ENCODE data around the gene NBAS.
"Not testable (repeated sequence)": the region's sequence is repeated elsewhere in the genome, so short reads cannot be mapped to it uniquely, and the experiment has no call there.

The NBAS gene

DNA sequence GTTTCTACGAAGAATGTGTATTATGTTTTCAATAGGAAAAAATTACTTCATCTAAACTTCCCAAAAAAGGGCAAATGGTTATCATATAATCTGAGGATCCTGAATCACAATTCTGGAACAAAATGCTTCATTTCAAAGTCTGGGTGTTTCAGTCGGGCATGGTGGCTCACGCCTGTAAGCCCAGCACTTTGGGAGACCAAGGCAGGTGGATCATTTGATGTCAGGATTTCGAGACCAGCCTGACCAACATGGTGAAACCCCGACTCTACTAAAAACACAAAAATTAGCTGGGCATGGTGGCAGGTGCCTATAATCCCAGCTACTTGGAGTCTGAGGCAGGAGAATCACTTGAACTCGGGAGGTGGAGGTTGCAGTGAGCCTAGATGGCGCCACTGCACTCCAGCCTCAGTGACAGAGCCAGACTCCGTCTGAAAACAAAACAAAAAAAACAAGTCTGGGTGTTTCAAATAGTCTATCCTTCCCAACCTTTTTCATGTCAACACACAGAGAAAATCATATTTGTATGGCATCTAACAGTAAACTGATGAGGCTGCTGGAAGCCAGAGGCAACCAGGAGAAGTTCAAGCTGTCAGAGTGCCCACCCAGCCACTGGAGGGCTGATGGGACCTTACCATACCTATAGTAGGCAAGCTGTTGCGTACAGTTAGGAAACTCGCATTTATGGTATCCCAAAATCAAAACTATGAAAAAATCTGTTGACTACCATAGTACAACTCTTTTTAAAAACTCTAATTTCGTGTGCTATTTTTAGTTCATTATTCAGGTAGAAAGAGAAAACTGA, 14.6 kb downstream of the NBAS start:
- DNase-seq (ENCODE audit: low read depth) = no peak
- TF ChIP-seq, protein P1, sequence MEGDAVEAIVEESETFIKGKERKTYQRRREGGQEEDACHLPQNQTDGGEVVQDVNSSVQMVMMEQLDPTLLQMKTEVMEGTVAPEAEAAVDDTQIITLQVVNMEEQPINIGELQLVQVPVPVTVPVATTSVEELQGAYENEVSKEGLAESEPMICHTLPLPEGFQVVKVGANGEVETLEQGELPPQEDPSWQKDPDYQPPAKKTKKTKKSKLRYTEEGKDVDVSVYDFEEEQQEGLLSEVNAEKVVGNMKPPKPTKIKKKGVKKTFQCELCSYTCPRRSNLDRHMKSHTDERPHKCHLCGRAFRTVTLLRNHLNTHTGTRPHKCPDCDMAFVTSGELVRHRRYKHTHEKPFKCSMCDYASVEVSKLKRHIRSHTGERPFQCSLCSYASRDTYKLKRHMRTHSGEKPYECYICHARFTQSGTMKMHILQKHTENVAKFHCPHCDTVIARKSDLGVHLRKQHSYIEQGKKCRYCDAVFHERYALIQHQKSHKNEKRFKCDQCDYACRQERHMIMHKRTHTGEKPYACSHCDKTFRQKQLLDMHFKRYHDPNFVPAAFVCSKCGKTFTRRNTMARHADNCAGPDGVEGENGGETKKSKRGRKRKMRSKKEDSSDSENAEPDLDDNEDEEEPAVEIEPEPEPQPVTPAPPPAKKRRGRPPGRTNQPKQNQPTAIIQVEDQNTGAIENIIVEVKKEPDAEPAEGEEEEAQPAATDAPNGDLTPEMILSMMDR (IDR thresholded peaks at IDR 0.05; ENCODE audit: low read depth, low read length) = peak; percentile 29
- TF ChIP-seq, protein P2, sequence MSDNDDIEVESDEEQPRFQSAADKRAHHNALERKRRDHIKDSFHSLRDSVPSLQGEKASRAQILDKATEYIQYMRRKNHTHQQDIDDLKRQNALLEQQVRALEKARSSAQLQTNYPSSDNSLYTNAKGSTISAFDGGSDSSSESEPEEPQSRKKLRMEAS (IDR thresholded peaks at IDR 0.05; ENCODE audit: low read depth, low read length) = no peak
- no peak overlapping the region for H3K4me3 ChIP-seq (ENCODE audit: low read depth, low read length)

DNA sequence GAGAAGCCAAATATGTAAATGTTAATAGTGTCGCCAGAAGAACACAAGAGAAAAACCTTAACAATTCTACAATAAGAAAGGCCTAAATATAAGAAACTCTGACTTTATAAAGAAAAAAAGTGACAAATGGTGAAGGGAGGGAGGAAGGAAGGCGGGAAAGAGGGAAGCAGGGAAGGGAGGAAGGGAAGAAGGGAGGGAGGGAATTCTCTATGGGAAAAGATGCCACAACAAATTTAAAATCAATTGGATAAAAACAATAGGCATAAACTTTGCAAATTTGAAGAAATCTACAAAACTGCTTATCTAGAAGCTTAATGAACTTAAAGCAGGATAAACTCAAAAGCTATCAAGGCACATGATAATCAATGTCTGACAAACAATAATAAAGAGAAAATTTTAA, 16.9 kb downstream of the NBAS start:
- no peak overlapping the region for H3K4me3 ChIP-seq (ENCODE audit: low read depth, low read length)
- TF ChIP-seq MYC (IDR thresholded peaks at IDR 0.05; ENCODE audit: low read depth, low read length) = no peak
- TF ChIP-seq, protein P1 (IDR thresholded peaks at IDR 0.05; ENCODE audit: low read depth, low read length) = no peak
- TF ChIP-seq POLR2A (IDR thresholded peaks at IDR 0.05; ENCODE audit: extremely low read depth, insufficient read length) = no peak
- TF ChIP-seq, protein P2 (IDR thresholded peaks at IDR 0.05; ENCODE audit: low read depth, low read length) = no peak
- DNase-seq (ENCODE audit: low read depth) = no peak

DNA sequence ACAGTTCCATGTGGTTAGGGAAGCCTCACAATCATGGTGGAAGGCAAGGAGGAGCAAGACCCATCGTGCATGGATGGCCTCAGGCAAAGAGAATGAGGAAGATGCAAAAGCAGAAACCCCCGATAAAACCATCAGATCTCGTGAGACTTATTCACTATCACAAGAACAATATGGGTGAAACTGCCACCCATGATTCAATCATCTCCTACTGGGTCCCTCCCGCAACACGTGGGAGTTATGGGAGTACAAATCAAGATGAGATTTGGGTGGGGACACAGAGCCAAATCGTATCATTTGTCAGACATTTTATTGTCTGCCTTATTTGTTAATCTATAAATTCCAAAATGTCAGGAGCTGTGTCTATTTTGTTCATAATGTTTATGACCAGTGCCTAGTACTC, 17.6 kb downstream of the NBAS start:
- no peak for DNase-seq (ENCODE audit: low read depth)
- no peak overlapping the region for H3K4me3 ChIP-seq (ENCODE audit: low read depth, low read length)
- TF ChIP-seq, protein P1 (IDR thresholded peaks at IDR 0.05; ENCODE audit: low read depth, low read length) = no peak
- TF ChIP-seq MYC (IDR thresholded peaks at IDR 0.05; ENCODE audit: low read depth, low read length) (no peak), POLR2A (IDR thresholded peaks at IDR 0.05; ENCODE audit: extremely low read depth, insufficient read length) (no peak)
- TF ChIP-seq, protein P2 (IDR thresholded peaks at IDR 0.05; ENCODE audit: low read depth, low read length) = no peak

DNA sequence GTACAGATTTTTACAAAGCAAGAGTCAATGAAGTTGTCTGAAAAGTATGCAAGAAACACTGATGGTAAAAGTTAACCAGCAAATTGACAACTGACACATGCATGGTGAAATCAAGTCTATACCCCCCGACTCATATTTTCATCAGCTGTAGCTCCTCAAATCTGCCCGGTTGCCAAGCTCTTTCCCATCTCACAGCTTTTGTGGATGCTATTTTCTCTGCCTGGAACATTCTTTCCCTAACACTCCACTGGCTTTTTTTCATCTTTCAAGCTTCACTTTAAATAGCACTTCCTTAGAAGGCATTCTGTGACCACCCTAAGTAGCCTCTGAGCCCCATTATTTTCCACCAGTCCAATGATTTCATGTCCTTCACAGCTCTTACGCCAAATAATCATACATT, 18.1 kb downstream of the NBAS start:
- DNase-seq (ENCODE audit: low read depth) = no peak
- TF ChIP-seq, protein P1 (IDR thresholded peaks at IDR 0.05; ENCODE audit: low read depth, low read length) = no peak
- TF ChIP-seq MYC (IDR thresholded peaks at IDR 0.05; ENCODE audit: low read depth, low read length) = no peak
- TF ChIP-seq, protein P2 (IDR thresholded peaks at IDR 0.05; ENCODE audit: low read depth, low read length) = no peak
- no peak overlapping the region for H3K4me3 ChIP-seq (ENCODE audit: low read depth, low read length)

DNA sequence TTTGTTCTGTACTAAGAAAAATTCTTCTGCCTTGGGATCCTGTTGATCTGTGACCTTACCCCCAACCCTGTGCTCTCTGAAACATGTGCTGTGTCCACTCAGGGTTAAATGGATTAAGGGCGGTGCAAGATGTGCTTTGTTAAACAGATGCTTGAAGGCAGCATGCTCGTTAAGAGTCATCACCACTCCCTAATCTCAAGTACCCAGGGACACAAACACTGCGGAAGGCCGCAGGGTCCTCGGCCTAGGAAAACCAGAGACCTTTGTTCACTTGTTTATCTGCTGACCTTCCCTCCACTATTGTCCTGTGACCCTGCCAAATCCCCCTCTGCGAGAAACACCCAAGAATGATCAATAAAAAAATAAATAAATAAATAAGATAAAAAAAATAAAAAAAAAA, 18.9 kb downstream of the NBAS start:
- DNase-seq (ENCODE audit: low read depth); H3K4me3 ChIP-seq (ENCODE audit: low read depth, low read length): not testable (repeated sequence)

DNA sequence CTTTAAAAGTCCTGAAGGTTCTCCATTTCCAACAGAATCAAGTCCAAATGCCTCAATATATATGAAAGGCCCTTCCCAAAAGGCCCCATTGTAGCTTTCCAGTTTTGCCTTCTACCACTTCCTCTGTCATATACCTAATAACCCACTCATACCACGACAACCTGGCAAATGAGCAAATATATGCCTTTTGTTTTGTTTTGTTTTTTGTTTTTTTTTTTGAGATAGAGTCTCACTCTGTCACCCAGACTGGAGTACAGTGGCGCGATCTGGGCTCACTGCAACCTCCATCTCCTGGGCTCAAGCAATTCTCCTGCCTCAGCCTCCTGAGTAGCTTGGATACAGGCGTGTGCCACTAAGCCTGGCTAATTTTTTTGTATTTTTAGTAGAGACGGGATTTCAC, 20.6 kb downstream of the NBAS start:
- not testable (repeated sequence) for H3K4me3 ChIP-seq (ENCODE audit: low read depth, low read length); DNase-seq (ENCODE audit: low read depth)

DNA sequence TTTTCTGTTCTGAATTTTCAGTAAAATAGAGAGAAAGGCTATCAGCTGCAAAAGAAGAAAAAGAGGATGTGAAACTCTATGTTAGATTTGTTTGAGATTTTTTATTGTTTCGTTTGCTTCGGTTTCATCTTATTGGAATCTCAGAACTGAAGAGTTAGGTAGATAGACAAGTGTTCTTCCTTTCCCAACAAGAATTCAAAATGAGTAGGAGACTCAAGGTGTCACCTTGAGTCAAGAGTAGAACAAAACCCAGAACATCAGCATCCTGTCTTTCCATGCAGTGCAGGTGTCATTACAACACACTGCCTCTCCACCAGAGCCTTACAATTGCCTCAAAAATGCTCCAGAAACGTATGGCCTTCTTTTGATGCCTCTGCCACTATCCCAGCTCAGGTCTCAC, 21.1 kb downstream of the NBAS start:
- TF ChIP-seq MYC (IDR thresholded peaks at IDR 0.05; ENCODE audit: low read depth, low read length) (no peak), POLR2A (IDR thresholded peaks at IDR 0.05; ENCODE audit: extremely low read depth, insufficient read length) (no peak)
- TF ChIP-seq, protein P1 (IDR thresholded peaks at IDR 0.05; ENCODE audit: low read depth, low read length) = no peak
- TF ChIP-seq, protein P2 (IDR thresholded peaks at IDR 0.05; ENCODE audit: low read depth, low read length) = no peak
- H3K4me3 ChIP-seq (ENCODE audit: low read depth, low read length) = no peak overlapping the region
- DNase-seq (ENCODE audit: low read depth) = no peak
